NCI-H2029 treated with DMSO at 0.1 percent for 48 hours (cell line): ENCODE results near the gene PNMA3.
"Not testable (repeated sequence)": the region's sequence is repeated elsewhere in the genome, so short reads cannot be mapped to it uniquely, and the experiment has no call there.

ENCODE experiments used
- DNase-seq: peaks from one replicate; lab custom pipeline; 2025; lab: John Stamatoyannopoulos, UW

Gene PNMA3

GRCh38 chrX:153074262-153074899, 18.1 kb downstream of the PNMA3 start:
- no peak for DNase-seq

- no peak for DNase-seq
Measured at GRCh38 chrX:153074935-153075334, 18.7 kb downstream of the PNMA3 start.

- no peak for DNase-seq
Measured at GRCh38 chrX:153075366-153075765, 19.1 kb downstream of the PNMA3 start.

- not testable (repeated sequence) for DNase-seq
Measured at GRCh38 chrX:153077437-153078135, 21.3 kb downstream of the PNMA3 start.

- not testable (repeated sequence) for DNase-seq
Measured at GRCh38 chrX:153083238-153083923, 27.1 kb downstream of the PNMA3 start.

- DNase-seq: no peak
Measured at GRCh38 chrX:153102418-153102817, 46.1 kb downstream of the PNMA3 start.

GRCh38 chrX:153104959-153105358, 48.7 kb downstream of the PNMA3 start:
- not testable (repeated sequence) for DNase-seq

GRCh38 chrX:153106092-153106801, 50.0 kb downstream of the PNMA3 start:
- not testable (repeated sequence) for DNase-seq
